ENCODE results near the gene SFTA2. TPM values are rescaled to one million over a fixed set of nuclear protein-coding genes. Genes with fewer than 3 reads are reported as not detected.

The SFTA2 gene
- total RNA-seq, 2 experiments from 2014 or later: not detected

- no peaks in the 10 kb centered on the region for H3K9me3 Mint-ChIP-seq (ENCODE audit: insufficient read depth)
- ChIA-PET CTCF (interaction anchor here (0.7 to 2.9 kb wide), 3 partner anchors 11 to 199 kb away, joined by 3 to 12 read pairs (median 4); no protein-coding TSS in a partner anchor), POLR2A (interaction anchor here (1.0 kb wide), 1 partner anchor 58 kb away, joined by 3 read pairs; no protein-coding TSS in a partner anchor)
- no peak overlapping the region for H3K27ac Mint-ChIP-seq
- H3K36me3 Mint-ChIP-seq (ENCODE audit: low read depth): no peaks in the 10 kb centered on the region
- DNase-seq (no peak), ATAC-seq (no peak)
- H3K27me3 Mint-ChIP-seq (ENCODE audit: low read depth): peaks cover 2% of the 10 kb centered on the region
- no peak overlapping the region for H3K4me3 Mint-ChIP-seq
- peaks cover 28% of the 10 kb centered on the region for H3K4me1 Mint-ChIP-seq (ENCODE audit: low read depth)
These were observed 43.8 kb downstream of the SFTA2 start for GRCh38 chr6:30887901-30888815.

- Mint-ChIP-seq H3K4me1 (ENCODE audit: low read depth) (peaks cover 31% of the 10 kb centered on the region), H3K9me3 (ENCODE audit: insufficient read depth) (no peaks in the 10 kb centered on the region), H3K4me3 (no peak overlapping the region), H3K36me3 (ENCODE audit: low read depth) (no peaks in the 10 kb centered on the region), H3K27ac (no peak overlapping the region), H3K27me3 (ENCODE audit: low read depth) (peaks cover 7% of the 10 kb centered on the region)
- CTCF ChIA-PET: interaction anchor here (1.0 to 1.9 kb wide), 2 partner anchors 129 to 200 kb away, joined by 3 to 4 read pairs; no protein-coding TSS in a partner anchor
- ATAC-seq (no peak), DNase-seq (no peak)
- POLR2A ChIA-PET: no interaction called here
These were observed 45.1 kb downstream of the SFTA2 start for GRCh38 chr6:30886897-30887255.

- CTCF ChIA-PET: interaction anchor here (1.0 to 1.5 kb wide), 2 partner anchors 28 to 129 kb away, joined by 3 to 5 read pairs; partner anchors contain the start of gene VARS2
These were observed 45.7 kb downstream of the SFTA2 start for GRCh38 chr6:30885999-30886896.

GRCh38 chr6:30885481-30885998, 46.4 kb downstream of the SFTA2 start:
- Mint-ChIP-seq H3K4me1 (ENCODE audit: low read depth) (peaks cover 31% of the 10 kb centered on the region), H3K4me3 (peak overlapping the region; percentile 73), H3K36me3 (ENCODE audit: low read depth) (no peaks in the 10 kb centered on the region), H3K27me3 (ENCODE audit: low read depth) (peaks cover 10% of the 10 kb centered on the region), H3K27ac (no peak overlapping the region), H3K9me3 (ENCODE audit: insufficient read depth) (no peaks in the 10 kb centered on the region)
- ChIA-PET CTCF (interaction anchor here (0.8 to 3.1 kb wide), 4 partner anchors 28 to 202 kb away, joined by 5 to 21 read pairs (median 6); partner anchors contain the start of gene VARS2), POLR2A (interaction anchor here (0.6 kb wide), 1 partner anchor 45 kb away, joined by 3 read pairs; no protein-coding TSS in a partner anchor)
- DNase-seq (no peak), ATAC-seq (no peak)

More at GRCh38 chr6:30885999-30886896, 45.7 kb downstream of the SFTA2 start:
- POLR2A ChIA-PET: no interaction called here
- Mint-ChIP-seq H3K27me3 (ENCODE audit: low read depth) (peaks cover 10% of the 10 kb centered on the region), H3K27ac (no peak overlapping the region), H3K36me3 (ENCODE audit: low read depth) (no peaks in the 10 kb centered on the region), H3K4me1 (ENCODE audit: low read depth) (peaks cover 31% of the 10 kb centered on the region), H3K9me3 (ENCODE audit: insufficient read depth) (no peaks in the 10 kb centered on the region), H3K4me3 (peak overlapping the region; percentile 73)
- no peak for DNase-seq
- no peak for ATAC-seq

GRCh38 chr6:30884521-30885480, 47.2 kb downstream of the SFTA2 start:
- no peaks in the 10 kb centered on the region for H3K36me3 Mint-ChIP-seq (ENCODE audit: low read depth)
- H3K9me3 Mint-ChIP-seq (ENCODE audit: insufficient read depth): no peaks in the 10 kb centered on the region
- peak; percentile 46 for DNase-seq
- ChIA-PET CTCF (interaction anchor here (0.8 to 3.1 kb wide), 7 partner anchors 29 to 431 kb away, joined by 3 to 21 read pairs (median 6); partner anchors contain the start of gene VARS2), POLR2A (interaction anchor here (0.6 to 0.7 kb wide), 2 partner anchors 44 to 71 kb away, joined by 3 read pairs; no protein-coding TSS in a partner anchor)
- peak overlapping the region; percentile 21 for H3K27ac Mint-ChIP-seq
- H3K27me3 Mint-ChIP-seq (ENCODE audit: low read depth): peaks cover 10% of the 10 kb centered on the region
- H3K4me3 Mint-ChIP-seq: peak overlapping the region; percentile 73
- peak; percentile 62 for ATAC-seq
- peaks cover 31% of the 10 kb centered on the region for H3K4me1 Mint-ChIP-seq (ENCODE audit: low read depth)

- CTCF ChIA-PET: interaction anchor here (0.9 to 3.1 kb wide), 8 partner anchors 31 to 430 kb away, joined by 3 to 21 read pairs (median 4); no protein-coding TSS in a partner anchor
- Mint-ChIP-seq H3K4me1 (ENCODE audit: low read depth) (peaks cover 31% of the 10 kb centered on the region), H3K27me3 (ENCODE audit: low read depth) (peaks cover 10% of the 10 kb centered on the region), H3K27ac (peak within 1 kb of the TSS; percentile 21), H3K4me3 (peak within 1 kb of the TSS; percentile 73), H3K9me3 (ENCODE audit: insufficient read depth) (no peaks in the 10 kb centered on the region), H3K36me3 (ENCODE audit: low read depth) (no peaks in the 10 kb centered on the region)
- DNase-seq (peak; percentile 57), ATAC-seq (peak; percentile 85)
- POLR2A ChIA-PET: interaction anchor here (0.7 to 1.2 kb wide), 2 partner anchors 40 to 70 kb away, joined by 3 to 4 read pairs; no protein-coding TSS in a partner anchor
These were observed 48.1 kb downstream of the SFTA2 start, which contains the start of gene DDR1 for GRCh38 chr6:30883685-30884520. DDR1 (plus strand) TSS chr6:30884519; CDS start chr6:30888730, 4,211 bp downstream.

- H3K9me3 Mint-ChIP-seq (ENCODE audit: insufficient read depth): no peaks in the 10 kb centered on the region
- ATAC-seq: no peak
- peaks cover 36% of the 10 kb centered on the region for H3K4me1 Mint-ChIP-seq (ENCODE audit: low read depth)
- no peak for DNase-seq
- POLR2A ChIA-PET: interaction anchor here (1.0 to 1.2 kb wide), 2 partner anchors 39 to 188 kb away, joined by 3 to 4 read pairs; no protein-coding TSS in a partner anchor
- no peak overlapping the region for H3K27ac Mint-ChIP-seq
- H3K36me3 Mint-ChIP-seq (ENCODE audit: low read depth): no peaks in the 10 kb centered on the region
- peaks cover 10% of the 10 kb centered on the region for H3K27me3 Mint-ChIP-seq (ENCODE audit: low read depth)
- peak overlapping the region; percentile 68 for H3K4me3 Mint-ChIP-seq
- CTCF ChIA-PET: interaction anchor here (1.0 to 3.1 kb wide), 11 partner anchors 25 to 196 kb away, joined by 3 to 21 read pairs (median 4); partner anchors contain the start of gene GTF2H4
These were observed 48.9 kb downstream of the SFTA2 start for GRCh38 chr6:30882759-30883684.

GRCh38 chr6:30882204-30882758, 49.7 kb downstream of the SFTA2 start:
- POLR2A ChIA-PET: interaction anchor here (1.0 kb wide), 1 partner anchor 189 kb away, joined by 3 read pairs; no protein-coding TSS in a partner anchor

More at GRCh38 chr6:30882204-30882758, 49.7 kb downstream of the SFTA2 start:
- peaks cover 10% of the 10 kb centered on the region for H3K27me3 Mint-ChIP-seq (ENCODE audit: low read depth)
- H3K36me3 Mint-ChIP-seq (ENCODE audit: low read depth): no peaks in the 10 kb centered on the region
- CTCF ChIA-PET: interaction anchor here (1.0 to 3.1 kb wide), 8 partner anchors 26 to 197 kb away, joined by 3 to 21 read pairs (median 5); partner anchors contain the start of gene GTF2H4
- ATAC-seq (no peak), DNase-seq (no peak)
- no peak overlapping the region for H3K27ac Mint-ChIP-seq
- peaks cover 42% of the 10 kb centered on the region for H3K4me1 Mint-ChIP-seq (ENCODE audit: low read depth)
- no peaks in the 10 kb centered on the region for H3K9me3 Mint-ChIP-seq (ENCODE audit: insufficient read depth)
- no peak overlapping the region for H3K4me3 Mint-ChIP-seq

All from activated CD8-positive, alpha-beta T cell treated with anti-CD3 and anti-CD28 coated beads, Interleukin-2, amount 10 ng/mL, durations not matched to agents 7 days and 5 days (primary cell).